Kidney glomerular epithelial cell (primary cell): ENCODE measurements around the gene MINAR2.

Experiments
- DNase-seq: peaks from one replicate; lab custom pipeline; 2025; lab: John Stamatoyannopoulos, UW

Gene MINAR2

GRCh38 chr5:129771058-129771838 lies 23.4 kb downstream of the MINAR2 start:
- DNase-seq, result peak; percentile 33

- DNase-seq, result no peak
These were observed 25.5 kb downstream of the MINAR2 start for GRCh38 chr5:129773376-129773775.

GRCh38 chr5:129781594-129781993 lies 33.7 kb downstream of the MINAR2 start:
- DNase-seq, result no peak

- no peak for DNase-seq
These were observed 55.5 kb downstream of the MINAR2 start for GRCh38 chr5:129803403-129803802.

GRCh38 chr5:129804705-129805104 lies 56.8 kb downstream of the MINAR2 start:
- DNase-seq, result no peak

- DNase-seq, result no peak
These were observed 59.4 kb downstream of the MINAR2 start for GRCh38 chr5:129807162-129807814.
